Spleen (tissue), 11 donors: ENCODE data around the gene LRMDA. TPM values are rescaled to one million over a fixed set of nuclear protein-coding genes. Genes with fewer than 3 reads are reported as not detected.

Experiments used
- DNase-seq: peaks from one replicate; pipeline ENCODE4 v3.0.0-alpha.2; 2020
- H3K27ac ChIP-seq, 8 donors: fragments of 200-600 bp; sonication (generic) in 7 of 8; 1 replicate in 4 of 8; 2 replicates in 4 of 8; pipeline versions ENCODE4 v1.5.0 to v1.8.0; 2016 to 2021; ENCODE audit warnings: inconsistent platforms in 4 of 8, mild to moderate bottlenecking in 4 of 8, moderate library complexity in 1 of 8
- H3K27me3 ChIP-seq, 7 donors: fragments of 200-600 bp; sonication (generic) in 6 of 7; replicated peaks in 1 of 7; 1 replicate in 4 of 7; 2 replicates in 3 of 7; pipeline versions ENCODE4 v1.5.0 to v1.8.0; 2016 to 2021; ENCODE audit warnings: inconsistent platforms in 3 of 7, mild to moderate bottlenecking in 1 of 7
- H3K36me3 ChIP-seq, 6 donors: fragments of 200-600 bp; sonication (generic) in 5 of 6; 1 replicate in 4 of 6; 2 replicates in 2 of 6; pipeline versions ENCODE4 v1.5.0 to v1.8.0; 2016 to 2021; ENCODE audit warnings: inconsistent platforms in 2 of 6
- H3K4me1 ChIP-seq, 6 donors: fragments of 200-600 bp; sonication (generic) in 5 of 6; 1 replicate in 3 of 6; 2 replicates in 3 of 6; pipeline versions ENCODE4 v1.5.0 to v1.8.0; 2016 to 2021; ENCODE audit warnings: inconsistent platforms in 3 of 6
- H3K4me3 ChIP-seq, 8 donors: fragments of 200-600 bp; sonication (generic) in 7 of 8; 1 replicate in 4 of 8; 2 replicates in 4 of 8; pipeline versions ENCODE4 v1.5.0 to v1.8.0; 2016 to 2021; ENCODE audit warnings: inconsistent platforms in 4 of 8, mild to moderate bottlenecking in 4 of 8, moderate library complexity in 2 of 8
- H3K9me3 ChIP-seq, 8 donors: fragments of 200-600 bp; sonication (generic) in 7 of 8; 1 replicate in 4 of 8; 2 replicates in 4 of 8; pipeline versions ENCODE4 v1.5.0 to v1.8.0; 2016 to 2021; ENCODE audit warnings: inconsistent platforms in 4 of 8
- CTCF ChIP-seq, 11 experiments: fragments of 200-600 bp in 7 of 11; fragments of 450-650 bp in 4 of 11; sonication (generic) in 4 of 11; IDR thresholded peaks in 8 of 11; conservative IDR thresholded peaks in 3 of 11; 1 replicate in 7 of 11; 2 replicates in 4 of 11; pipeline versions ENCODE4 v1.4.0 to v1.8.0; 2016 to 2021; ENCODE audit warnings: antibody characterized with exemption in 11 of 11, inconsistent platforms in 4 of 11, mild to moderate bottlenecking in 1 of 11
- POLR2A ChIP-seq, 3 donors: fragments of 450-650 bp; IDR thresholded peaks; one replicate each; pipeline ENCODE4 v1.5.1; 2017; ENCODE audit warnings: antibody characterized with exemption in 3 of 3, mild to moderate bottlenecking in 1 of 3
- POLR2AphosphoS5 ChIP-seq, 3 donors: sonication (generic); formaldehyde crosslinking; IDR thresholded peaks; one replicate each; pipeline ENCODE4 v1.5.1; 2017; ENCODE audit warnings: antibody characterized with exemption in 3 of 3
- WGBS, 5 donors: extraction: QIAGEN DNeasy Blood & Tissue Kit in 3 of 5; methylation state at CpG; one replicate each; pipeline versions ENCODE4 v1.1.5 to v1.1.7; 2013 to 2018; 5-methylcytosine and 5-hydroxymethylcytosine counted together
- intact Hi-C: fragments of 100-400 bp; cut with DNase I; formaldehyde crosslinking; loops from one replicate; pipeline ENCODE4 v1.15.0; 2023; ENCODE audit warnings: low total_unique reads
- polyA plus RNA-seq, 3 donors: library from polyadenylated mRNA; stranded (reverse); fragments of 200-250 nt; gene quantifications; one replicate each; pipeline ENCODE4 v1.2.1, GENCODE V29; 2013
- total RNA-seq, 7 donors: library from RNA; depleted of rRNA in 3 of 7; stranded (reverse); fragments of >200 nt in 3 of 7; fragmentation: NEBNext Ultra II Directional in 4 of 7; extraction: Animal tissue kit (Norgen Biotek cat#: 25700) in 4 of 7; gene quantifications; one replicate each; pipeline versions ENCODE4 v1.1.0 to v1.2.1, GENCODE V29; 2016 to 2021
- donor health status: healthy with polysubstance abuse.
- donor health status: DM: no; HTN: no; CAD: no; lungs with moderate emphysema.
- donor health status: DM: no; HTN: no; CAD: no.
- donor health status: Bipolar disorder and iron deficiency.
- donor health status: healthy.
- donor health status: DM: no; HTN: no; CAD: no.
- donor health status: DM: yes; HTN: yes; CAD: no.

Gene LRMDA
- total and polyA plus RNA-seq, 10 donors, result 7.3 to 46.6 (median 28.2) TPM

DNA sequence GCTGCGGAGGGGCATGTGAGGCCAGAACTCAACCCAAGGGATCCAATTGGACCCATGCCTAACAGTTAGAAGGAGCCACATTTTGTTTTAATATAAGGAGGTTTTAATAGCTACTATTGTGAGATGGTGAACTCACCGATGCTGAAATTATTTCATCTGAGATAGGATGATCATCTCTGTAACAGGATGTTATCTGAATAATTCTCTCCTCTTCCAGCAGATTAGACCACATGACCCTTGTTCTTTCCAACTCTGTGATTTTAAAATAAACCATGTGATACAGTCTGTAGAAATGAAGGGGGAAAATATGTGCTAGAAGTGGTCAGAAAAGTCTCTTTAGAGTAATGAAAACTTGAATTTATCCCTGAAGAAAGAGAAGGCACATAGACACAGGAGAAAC is 385.8 kb downstream of the LRMDA start:
- DNase-seq, result no peak
- Histone ChIP-seq H3K36me3 (no peaks in the 10 kb centered on the region), H3K4me1 (no peaks in the 10 kb centered on the region), H3K4me3 (no peak overlapping the region), H3K27me3 (no peaks in the 10 kb centered on the region), H3K9me3 (no peaks in the 10 kb centered on the region), H3K27ac (no peak overlapping the region)
- intact Hi-C loops, result no loop called here
- WGBS, 5 donors, result 47 to 96% (median 88%) methylated on average over 2 of the region's 2 CpGs
- TF ChIP-seq POLR2A (IDR thresholded peaks at IDR 0.05), result no peak
- TF ChIP-seq CTCF (IDR thresholded peaks at IDR 0.05 in 8 of 11, conservative IDR thresholded peaks at IDR 0.05 in 3 of 11), result no peak
- no peak for TF ChIP-seq POLR2AphosphoS5 (IDR thresholded peaks at IDR 0.05)

DNA sequence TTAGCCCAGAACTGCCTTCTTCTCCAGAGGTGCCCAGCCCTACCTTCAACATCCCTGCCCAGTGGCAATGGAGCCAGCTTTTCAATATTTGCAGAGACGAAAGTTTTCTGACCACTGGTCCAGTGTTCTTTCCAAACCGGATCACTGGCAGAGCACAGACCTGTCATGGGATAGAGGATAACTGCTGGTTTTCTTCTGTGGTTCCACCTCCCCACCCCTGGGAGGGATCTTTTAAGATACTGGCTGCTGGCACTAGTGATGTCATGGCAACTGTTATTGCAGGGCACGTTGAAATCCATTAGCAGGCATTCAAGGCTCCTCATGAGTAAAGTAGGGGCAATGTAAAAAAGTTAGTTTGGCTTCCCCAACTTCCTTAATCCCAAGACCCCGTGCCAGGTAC is 387.1 kb downstream of the LRMDA start:
- no peaks in the 10 kb centered on the region for H3K36me3 ChIP-seq
- TF ChIP-seq CTCF (IDR thresholded peaks at IDR 0.05 in 8 of 11, conservative IDR thresholded peaks at IDR 0.05 in 3 of 11) (no peak), POLR2AphosphoS5 (IDR thresholded peaks at IDR 0.05) (no peak), POLR2A (IDR thresholded peaks at IDR 0.05) (no peak)
- no peak overlapping the region for H3K4me3 ChIP-seq
- H3K27me3 ChIP-seq, result no peaks in the 10 kb centered on the region
- DNase-seq, result no peak
- 81 to 90% (median 86%) methylated on average over 4 of the region's 4 CpGs for WGBS, 5 donors
- no peaks in the 10 kb centered on the region for H3K4me1 ChIP-seq
- H3K9me3 ChIP-seq, result no peaks in the 10 kb centered on the region
- H3K27ac ChIP-seq, result no peak overlapping the region
- intact Hi-C loops, result no loop called here

GRCh38 chr10:75825235-75825634 is 393.8 kb downstream of the LRMDA start:
- 60 to 68% (median 62%) methylated on average over 5 of the region's 5 CpGs for WGBS, 5 donors
- intact Hi-C loops, result no loop called here
- Histone ChIP-seq H3K36me3 (no peaks in the 10 kb centered on the region), H3K27me3 (no peaks in the 10 kb centered on the region), H3K9me3 (no peaks in the 10 kb centered on the region), H3K4me1 (no peaks in the 10 kb centered on the region), H3K4me3 (no peak overlapping the region), H3K27ac (no peak overlapping the region)
- DNase-seq, result no peak
- no peak for TF ChIP-seq POLR2A (IDR thresholded peaks at IDR 0.05)
- TF ChIP-seq CTCF (IDR thresholded peaks at IDR 0.05 in 8 of 11, conservative IDR thresholded peaks at IDR 0.05 in 3 of 11), result no peak
- TF ChIP-seq POLR2AphosphoS5 (IDR thresholded peaks at IDR 0.05), result no peak

- H3K9me3 ChIP-seq, result no peaks in the 10 kb centered on the region
- H3K4me1 ChIP-seq, result no peaks in the 10 kb centered on the region
- whole genome bisulfite sequencing, 5 donors, result 81 to 89% (median 84%) methylated on average over 5 of the region's 5 CpGs
- H3K27me3 ChIP-seq, result no peaks in the 10 kb centered on the region
- intact Hi-C loops, result no loop called here
- TF ChIP-seq CTCF (IDR thresholded peaks at IDR 0.05 in 8 of 11, conservative IDR thresholded peaks at IDR 0.05 in 3 of 11), result no peak
- TF ChIP-seq POLR2AphosphoS5 (IDR thresholded peaks at IDR 0.05), result no peak
- no peak for TF ChIP-seq POLR2A (IDR thresholded peaks at IDR 0.05)
- no peak overlapping the region for H3K27ac ChIP-seq
- H3K4me3 ChIP-seq, result no peak overlapping the region
- H3K36me3 ChIP-seq, result no peaks in the 10 kb centered on the region
- no peak for DNase-seq
Observed at GRCh38 chr10:75825661-75826060, 394.2 kb downstream of the LRMDA start.
